H1 (cell line): ENCODE measurements around the gene SCCPDH. TPM values are rescaled to one million over a fixed set of nuclear protein-coding genes. Genes with fewer than 3 reads are reported as not detected.

ENCODE experiments used
- CTCF ChIA-PET: fragments of 300-600 bp; sonication (Branson Sonifier 250); formaldehyde crosslinking; loops from one replicate; lab custom pipeline; 2021; ENCODE audit not compliant: partially characterized antibody; lab: Charles Lee
- POLR2A ChIA-PET: fragments of 300-600 bp; sonication (Branson Sonifier 250); formaldehyde crosslinking; loops from one replicate; lab custom pipeline; 2021; ENCODE audit warnings: inconsistent platforms; ENCODE audit not compliant: partially characterized antibody; lab: Charles Lee
- DNase-seq, 2 experiments: peaks; one replicate each; pipeline versions ENCODE4 v3.0.0 to v3.0.0-alpha.2; 2010 to 2022; ENCODE audit warnings: low spot score in 2 of 2, low read depth in 1 of 2, mixed read lengths in 1 of 2
- FAIRE-seq: peaks from 2 replicates; lab custom pipeline; 2011; peaks lifted over from hg19 to GRCh38; lab: Jason Lieb, UNC
- H2AFZ ChIP-seq: 2 replicates; pipeline ENCODE4 v1.8.1; 2012; ENCODE audit warnings: low read length, inconsistent platforms
- H2AK5ac ChIP-seq: 2 replicates; pipeline ENCODE4 v1.6.1; 2013; ENCODE audit warnings: low read depth, low read length
- H2BK120ac ChIP-seq: replicated peaks from 2 replicates; pipeline ENCODE3; 2013; ENCODE audit warnings: low read depth, low read length, inconsistent platforms
- H2BK12ac ChIP-seq: 2 replicates; pipeline ENCODE4 v1.6.1; 2013; ENCODE audit warnings: low read depth, low read length
- H2BK15ac ChIP-seq: 2 replicates; pipeline ENCODE4 v1.6.1; 2013; ENCODE audit warnings: low read length
- H2BK20ac ChIP-seq: 2 replicates; pipeline ENCODE4 v1.6.1; 2013; ENCODE audit warnings: low read length
- H2BK5ac ChIP-seq: 2 replicates; pipeline ENCODE4 v1.6.1; 2013; ENCODE audit warnings: low read depth, low read length
- H3K14ac ChIP-seq: 2 replicates; pipeline ENCODE4 v1.6.1; 2013; ENCODE audit warnings: inconsistent platforms; ENCODE audit not compliant: insufficient read length
- H3K18ac ChIP-seq: 2 replicates; pipeline ENCODE4 v1.6.1; 2013; ENCODE audit warnings: low read length; ENCODE audit errors: extremely low read depth
- H3K23ac ChIP-seq: 2 replicates; pipeline ENCODE4 v1.6.1; 2013; ENCODE audit warnings: inconsistent platforms; ENCODE audit not compliant: insufficient read length
- H3K23me2 ChIP-seq: 2 replicates; pipeline ENCODE4 v1.6.1; 2013; ENCODE audit warnings: low read depth, low read length
- H3K27ac ChIP-seq: 2 replicates; pipeline ENCODE4 v1.6.1; 2011; ENCODE audit warnings: low read depth, low read length, inconsistent platforms
- H3K27me3 ChIP-seq, 4 experiments: replicated peaks in 1 of 4; 1 replicate in 1 of 4; 2 replicates in 3 of 4; pipeline versions ENCODE4 v1.6.1 to v1.8.1; 2011 to 2013; ENCODE audit warnings: low read length in 3 of 4, mild to moderate bottlenecking in 3 of 4, inconsistent platforms in 2 of 4, mixed read lengths in 2 of 4, moderate library complexity in 1 of 4; ENCODE audit not compliant: control insufficient read depth in 3 of 4, insufficient read depth in 3 of 4; ENCODE audit errors: extremely low read depth in 1 of 4
- H3K36me3 ChIP-seq, 4 experiments: 2 replicates each; pipeline versions ENCODE4 v1.6.1 to v1.8.1; 2011 to 2013; ENCODE audit warnings: mild to moderate bottlenecking in 4 of 4, low read length in 3 of 4, moderate library complexity in 2 of 4, control low read depth in 1 of 4, inconsistent platforms in 1 of 4; ENCODE audit not compliant: insufficient read depth in 4 of 4, control insufficient read depth in 2 of 4
- H3K4ac ChIP-seq: replicated peaks from 2 replicates; pipeline ENCODE3; 2013; ENCODE audit warnings: low read length, low read depth, mixed read lengths, inconsistent platforms; ENCODE audit not compliant: insufficient read length
- H3K4me1 ChIP-seq, 4 experiments: replicated peaks in 1 of 4; 1 replicate in 1 of 4; 2 replicates in 3 of 4; pipeline versions ENCODE4 v1.6.1 to v1.8.1; 2011 to 2013; ENCODE audit warnings: low read length in 3 of 4, inconsistent platforms in 2 of 4, mixed read lengths in 1 of 4; ENCODE audit not compliant: insufficient read depth in 4 of 4, control insufficient read depth in 3 of 4
- H3K4me2 ChIP-seq, 2 experiments: 2 replicates each; pipeline versions ENCODE4 v1.6.1 to v1.8.1; 2011 to 2013; ENCODE audit warnings: low read depth in 2 of 2, low read length in 2 of 2, control low read depth in 1 of 2, inconsistent platforms in 1 of 2, mild to moderate bottlenecking in 1 of 2; ENCODE audit not compliant: insufficient read depth in 1 of 2
- H3K4me3 ChIP-seq, 4 experiments: fragments of 200-600, 300-600 bp in 1 of 4; sonication (generic), shearing (Covaris generic), sonication (Bioruptor Twin) in 1 of 4; 2 replicates each; pipeline versions ENCODE4 v1.5.1 to v1.8.1; 2011 to 2016; ENCODE audit warnings: low read length in 4 of 4, low read depth in 3 of 4, control low read depth in 2 of 4, inconsistent platforms in 2 of 4, mild to moderate bottlenecking in 2 of 4, mixed read lengths in 1 of 4, moderate library complexity in 1 of 4; ENCODE audit not compliant: insufficient read depth in 2 of 4; ENCODE audit errors: extremely low read depth in 1 of 4
- H3K56ac ChIP-seq: replicated peaks from 2 replicates; pipeline ENCODE3; 2013; ENCODE audit warnings: low read depth, mild to moderate bottlenecking, mixed read lengths, low read length, inconsistent platforms; ENCODE audit not compliant: insufficient read length
- H3K79me1 ChIP-seq: 2 replicates; pipeline ENCODE4 v1.6.1; 2013; ENCODE audit warnings: low read depth, low read length, control low read depth
- H3K79me2 ChIP-seq, 2 experiments: 2 replicates each; pipeline versions ENCODE4 v1.6.1 to v1.8.1; 2012 to 2013; ENCODE audit warnings: low read length in 2 of 2, mild to moderate bottlenecking in 2 of 2, inconsistent platforms in 1 of 2; ENCODE audit not compliant: insufficient read depth in 2 of 2, control insufficient read depth in 1 of 2
- H3K9ac ChIP-seq, 4 experiments: replicated peaks in 1 of 4; 1 replicate in 1 of 4; 2 replicates in 3 of 4; pipeline versions ENCODE4 v1.6.1 to v1.8.1; 2011 to 2013; ENCODE audit warnings: low read depth in 3 of 4, low read length in 3 of 4, control low read depth in 2 of 4, mild to moderate bottlenecking in 2 of 4, moderate library complexity in 2 of 4, inconsistent platforms in 1 of 4; ENCODE audit errors: extremely low read depth in 1 of 4
- H3K9me3 ChIP-seq, 2 experiments: 2 replicates each; pipeline versions ENCODE4 v1.6.1 to v1.8.1; 2012 to 2013; ENCODE audit warnings: mild to moderate bottlenecking in 2 of 2, moderate library complexity in 2 of 2, control low read depth in 1 of 2, inconsistent platforms in 1 of 2, low read depth in 1 of 2, low read length in 1 of 2, mixed read lengths in 1 of 2; ENCODE audit not compliant: insufficient read depth in 2 of 2
- H4K20me1 ChIP-seq, 2 experiments: replicated peaks in 1 of 2; 2 replicates each; pipeline versions ENCODE3 to v1.8.1; 2011 to 2013; ENCODE audit warnings: inconsistent platforms in 2 of 2, low read length in 2 of 2, mild to moderate bottlenecking in 1 of 2; ENCODE audit not compliant: insufficient read depth in 2 of 2, control insufficient read depth in 1 of 2
- H4K5ac ChIP-seq: 2 replicates; pipeline ENCODE4 v1.6.1; 2013; ENCODE audit warnings: low read length, low read depth, mixed read lengths, inconsistent platforms; ENCODE audit not compliant: insufficient read length
- H4K8ac ChIP-seq: 2 replicates; pipeline ENCODE4 v1.8.0; 2013; ENCODE audit warnings: mild to moderate bottlenecking, moderate library complexity, low read length, inconsistent platforms; ENCODE audit not compliant: insufficient read depth; ENCODE audit errors: extremely low read depth
- H4K91ac ChIP-seq: replicated peaks from 2 replicates; pipeline ENCODE3; 2013; ENCODE audit warnings: low read length, mixed read lengths, inconsistent platforms; ENCODE audit not compliant: insufficient read length
- FOSL1 ChIP-seq: IDR thresholded peaks from 2 replicates; pipeline ENCODE4 v1.6.1; 2011; ENCODE audit warnings: mild to moderate bottlenecking, low read depth, low read length, moderate library complexity; ENCODE audit not compliant: insufficient read depth
- GTF2F1 ChIP-seq: IDR thresholded peaks from 2 replicates; pipeline ENCODE4 v1.6.1; 2012; ENCODE audit warnings: low read depth, low read length, improper control_type of control experiment, borderline replicate concordance
- KDM5A ChIP-seq: fragments of 200-600 bp; IDR thresholded peaks from 2 replicates; pipeline ENCODE4 v1.7.1; 2012; ENCODE audit warnings: mild to moderate bottlenecking, low read length, inconsistent platforms, mixed read lengths
- SIX5 ChIP-seq: IDR thresholded peaks from 2 replicates; pipeline ENCODE4 v1.6.1; 2011; ENCODE audit warnings: mild to moderate bottlenecking, low read depth, low read length
- SUZ12 ChIP-seq: fragments of 200-600 bp; sonication (generic); IDR thresholded peaks from 2 replicates; pipeline ENCODE4 v1.6.1; 2012; ENCODE audit warnings: mild to moderate bottlenecking, inconsistent platforms, low read length, moderate library complexity, mixed read lengths
- WGBS, 2 experiments: shearing (Covaris generic) in 1 of 2; methylation state at CpG; one replicate each; pipeline versions ENCODE4 v1.1.6 to v1.1.7; 2013 to 2015; ENCODE audit warnings: low lambda C conversion rate in 2 of 2, mixed read lengths in 2 of 2, inconsistent platforms in 1 of 2, low coverage in 1 of 2, missing lambda C conversion rate in 1 of 2; ENCODE audit not compliant: insufficient replicate concordance in 2 of 2, insufficient coverage in 1 of 2, insufficient read length in 1 of 2; ENCODE audit errors: extremely low coverage in 1 of 2, missing lambda C conversion rate in 1 of 2; 5-methylcytosine and 5-hydroxymethylcytosine counted together
- polyA plus RNA-seq, 7 experiments: library from polyadenylated mRNA; depleted of rRNA in 3 of 7; stranded (reverse) in 5 of 7; unstranded in 2 of 7; fragments of >200 nt in 5 of 7; fragments of 200-250 nt in 2 of 7; gene quantifications; 1 replicate in 5 of 7; 2 replicates in 1 of 7; 4 replicates in 1 of 7; pipeline versions ENCODE4 v1.2.1 to v1.2.3, GENCODE V29; 2011 to 2013; ENCODE audit warnings: missing spikeins in 2 of 7, mixed read lengths in 2 of 7
- total RNA-seq: library from RNA; stranded (reverse); fragmentation: NEBNext Ultra II Directional; extraction: Animal tissue kit (Norgen Biotek cat#: 25700); gene quantifications from 2 replicates; pipeline ENCODE4 v1.2.1, GENCODE V29; 2021

Gene SCCPDH
- total and polyA plus RNA-seq, 2 of the 8 experiments (the other 6 are each of a cell fraction or from before 2014, with no cell fraction given), result 9.5 to 17.0 TPM

- Histone ChIP-seq H3K79me2 (no peaks in the 10 kb centered on the region), H4K5ac (no peak overlapping the region)
These were observed 79.7 kb downstream of the SCCPDH start for GRCh38 chr1:246803883-246804282.

More at GRCh38 chr1:246803883-246804282, 79.7 kb downstream of the SCCPDH start:
- no peak overlapping the region for H3K23ac ChIP-seq
- TF ChIP-seq KDM5A, result no peak
- TF ChIP-seq SIX5, result no peak
- TF ChIP-seq FOSL1, result no peak
- TF ChIP-seq GTF2F1, result no peak
- TF ChIP-seq SUZ12, result no peak
- H4K20me1 ChIP-seq, result no peaks in the 10 kb centered on the region
- H3K27me3 ChIP-seq, result no peaks in the 10 kb centered on the region
- no peak overlapping the region for H2BK120ac ChIP-seq
- no peak overlapping the region for H3K14ac ChIP-seq
- H3K36me3 ChIP-seq, result no peaks in the 10 kb centered on the region
- H2AFZ ChIP-seq, result no peak overlapping the region
- no peak overlapping the region for H3K56ac ChIP-seq
- no peak overlapping the region for H2BK5ac ChIP-seq
- H3K4ac ChIP-seq, result no peak overlapping the region
- peaks cover 0 to 2% (median under 1%) of the 10 kb centered on the region in 4 experiments; a peak in 4 of 7 replicates for H3K4me1 ChIP-seq
- no peak overlapping the region for H4K91ac ChIP-seq
- H3K18ac ChIP-seq, result peak overlapping the region; percentile 52; the same call in 1 of the 2 replicates
- FAIRE-seq, result no peak
- H3K79me1 ChIP-seq, result no peaks in the 10 kb centered on the region
- H3K4me3 ChIP-seq, result no peak overlapping the region
- peak in 1 of 2 experiments; percentile 13 for DNase-seq
- H3K27ac ChIP-seq, result no peak overlapping the region
- no peaks in the 10 kb centered on the region for H3K23me2 ChIP-seq
- no peak overlapping the region for H3K9ac ChIP-seq
- 85% methylated on average over 5 of the region's 5 CpGs; no CpG with 5 or more reads in 1 of the 2 experiments for WGBS, 2 experiments
- CTCF ChIA-PET, result no interaction called here
- H3K9me3 ChIP-seq, result no peaks in the 10 kb centered on the region
- H4K8ac ChIP-seq, result no peak overlapping the region
- POLR2A ChIA-PET, result interaction anchor here (2.0 kb wide), 1 partner anchor 11 kb away, joined by 6 read pairs; no protein-coding TSS in a partner anchor
- H2AK5ac ChIP-seq, result no peak overlapping the region
- no peak overlapping the region for H2BK20ac ChIP-seq
- H2BK15ac ChIP-seq, result no peak overlapping the region
- no peak overlapping the region for H3K4me2 ChIP-seq
- H2BK12ac ChIP-seq, result no peak overlapping the region
